GM23248 (cell line): ENCODE data around the gene ZNF665. TPM values are rescaled to one million over a fixed set of nuclear protein-coding genes. Genes with fewer than 3 reads are reported as not detected.
A peak's percentile ranks its signal among the peaks of the same experiment; 100 is the strongest.
"Not testable (repeated sequence)": the region's sequence is repeated elsewhere in the genome, so short reads cannot be mapped to it uniquely, and the experiment has no call there.

Source experiments
- DNase-seq: peaks from one replicate; pipeline ENCODE4 v3.0.0-alpha.2; 2015
- H2AFZ ChIP-seq: fragments of 200-600 bp; sonication (generic); 2 replicates; pipeline ENCODE4 v1.6.1; 2016; ENCODE audit warnings: antibody characterized with exemption
- H3F3A ChIP-seq: fragments of 200-600 bp; sonication (generic); 2 replicates; pipeline ENCODE4 v1.6.1; 2016; ENCODE audit warnings: mild to moderate bottlenecking, antibody characterized with exemption, mixed run types; ENCODE audit not compliant: insufficient read depth
- H3K27ac ChIP-seq: fragments of 200-600 bp; sonication (generic); 2 replicates; pipeline ENCODE4 v1.5.1; 2016; ENCODE audit warnings: mild to moderate bottlenecking
- H3K27me3 ChIP-seq: fragments of 200-600 bp; sonication (generic); replicated peaks from 2 replicates; pipeline ENCODE4 v1.6.1; 2016; ENCODE audit warnings: mild to moderate bottlenecking; ENCODE audit not compliant: insufficient read depth
- H3K36me3 ChIP-seq: fragments of 200-600 bp; sonication (generic); 2 replicates; pipeline ENCODE4 v1.6.1; 2016; ENCODE audit warnings: low read depth, mild to moderate bottlenecking
- H3K4me1 ChIP-seq: fragments of 200-600 bp; sonication (generic); 2 replicates; pipeline ENCODE4 v1.6.1; 2016; ENCODE audit warnings: mild to moderate bottlenecking; ENCODE audit not compliant: insufficient read depth
- H3K4me2 ChIP-seq: fragments of 200-600 bp; sonication (generic); one replicate; pipeline ENCODE4 v1.6.1; 2016; ENCODE audit warnings: mild to moderate bottlenecking; ENCODE audit not compliant: unreplicated experiment
- H3K4me3 ChIP-seq: fragments of 200-600 bp; sonication (generic); 2 replicates; pipeline ENCODE4 v1.5.1; 2016; ENCODE audit warnings: mild to moderate bottlenecking
- H3K79me2 ChIP-seq: fragments of 200-600 bp; sonication (generic); 2 replicates; pipeline ENCODE4 v1.6.1; 2016; ENCODE audit warnings: mild to moderate bottlenecking; ENCODE audit not compliant: insufficient read depth
- H3K9ac ChIP-seq: fragments of 200-600 bp; sonication (generic); 2 replicates; pipeline ENCODE4 v1.6.1; 2016; ENCODE audit warnings: mild to moderate bottlenecking
- H3K9me2 ChIP-seq: fragments of 200-600 bp; sonication (generic); 2 replicates; pipeline ENCODE4 v1.6.1; 2016; ENCODE audit warnings: mixed run types, mild to moderate bottlenecking, moderate library complexity; ENCODE audit not compliant: insufficient read depth
- H3K9me3 ChIP-seq: fragments of 200-600 bp; sonication (generic); one replicate; pipeline ENCODE4 v1.6.1; 2017; ENCODE audit warnings: low read depth
- H4K20me1 ChIP-seq: fragments of 200-600 bp; sonication (generic); 2 replicates; pipeline ENCODE4 v1.6.0; 2016; ENCODE audit not compliant: insufficient read depth
- EZH2 ChIP-seq: fragments of 200-600 bp; sonication (generic); IDR thresholded peaks from 2 replicates; pipeline ENCODE4 v1.6.1; 2018; ENCODE audit warnings: antibody characterized with exemption, mild to moderate bottlenecking; ENCODE audit not compliant: insufficient read depth, poor library complexity, severe bottlenecking
- EZH2phosphoT487 ChIP-seq: fragments of 200-600 bp; sonication (generic); IDR thresholded peaks from 2 replicates; pipeline ENCODE4 v1.6.1; 2018; ENCODE audit warnings: antibody characterized with exemption, moderate library complexity, mild to moderate bottlenecking, low read depth; ENCODE audit not compliant: insufficient read depth
- WGBS, 2 experiments: methylation state at CpG; one replicate each; pipeline ENCODE4 v1.1.6; 2015 to 2017; ENCODE audit warnings: low lambda C conversion rate in 2 of 2, low coverage in 1 of 2; ENCODE audit errors: missing lambda C conversion rate in 2 of 2; 5-methylcytosine and 5-hydroxymethylcytosine counted together
- in situ Hi-C: fragments of 300-500 bp; cut with MboI; formaldehyde crosslinking; loops from 2 replicates; pipeline ENCODE4 v1.15.0; 2020
- polyA plus RNA-seq: library from polyadenylated mRNA; unstranded; fragments of >200 nt; fragmentation: Nextera tagmentation; extraction: Ambion mirVana; gene quantifications from 2 replicates; pipeline ENCODE4 v1.2.1, GENCODE V29; 2016
- total RNA-seq: library from RNA; depleted of rRNA; stranded (reverse); fragments of >200 nt; shearing (Covaris generic); gene quantifications from 2 replicates; pipeline ENCODE4 v1.2.3, GENCODE V29; 2014

ZNF665 gene
- total and polyA plus RNA-seq, 2 experiments from 2014 or later, result 2.8 to 3.8 TPM

- peak; percentile 96 for DNase-seq
- TF ChIP-seq EZH2 (no peak), EZH2phosphoT487 (no peak)
- peak within 1 kb of the TSS; percentile 96 for H2AFZ ChIP-seq
- H3K79me2 ChIP-seq, result peaks cover 25% of the 10 kb centered on the region
- in situ Hi-C loops, result no loop called here
- H3F3A ChIP-seq, result peaks cover 4% of the 10 kb centered on the region; the same call in 1 of the 2 replicates
- H3K36me3 ChIP-seq, result no peaks in the 10 kb centered on the region
- H3K4me2 ChIP-seq, result peak within 1 kb of the TSS; percentile 88
- 1 to 3% methylated on average over 45 to 51 of the region's 51 CpGs for WGBS, 2 experiments
- H3K9me3 ChIP-seq, result no peaks in the 10 kb centered on the region
- no peaks in the 10 kb centered on the region for H3K27me3 ChIP-seq
- 0 out of 2 replicates have a peak, but pooled peaks cover 13% of the 10 kb centered on the region for H3K4me1 ChIP-seq
- peak within 1 kb of the TSS; percentile 82 for H3K4me3 ChIP-seq
- H3K9me2 ChIP-seq, result no peaks in the 10 kb centered on the region
- peak within 1 kb of the TSS; percentile 83 for H3K9ac ChIP-seq
- no peaks in the 10 kb centered on the region for H4K20me1 ChIP-seq
- peak within 1 kb of the TSS; percentile 31; the same call in 1 of the 2 replicates for H3K27ac ChIP-seq
Measured at GRCh38 chr19:53132141-53132991, 60.8 kb downstream of the ZNF665 start, which contains the start of gene ZNF415. Gene ZNF415, minus strand, starts transcription at chr19:53132910. Its CDS starts 10,234 bp downstream, at chr19:53122676.

GRCh38 chr19:53131727-53132126 is 61.4 kb downstream of the ZNF665 start:
- DNase-seq, result peak; percentile 16
- Histone ChIP-seq H3K27me3 (no peaks in the 10 kb centered on the region), H3K4me2 (peak overlapping the region; percentile 88), H2AFZ (peak overlapping the region; percentile 96), H3K9ac (peak overlapping the region; percentile 83), H3K4me1 (0 out of 2 replicates have a peak, but pooled peaks cover 13% of the 10 kb centered on the region), H3K79me2 (peaks cover 25% of the 10 kb centered on the region), H3K27ac (no peak overlapping the region), H3F3A (peaks cover 4% of the 10 kb centered on the region; the same call in 1 of the 2 replicates), H3K4me3 (peak overlapping the region; percentile 82), H3K36me3 (no peaks in the 10 kb centered on the region), H4K20me1 (no peaks in the 10 kb centered on the region), H3K9me3 (no peaks in the 10 kb centered on the region), H3K9me2 (no peaks in the 10 kb centered on the region)
- TF ChIP-seq EZH2phosphoT487 (no peak), EZH2 (no peak)
- WGBS, 2 experiments, result 10 to 13% methylated on average over 6 of the region's 6 CpGs
- in situ Hi-C loops, result no loop called here

- Histone ChIP-seq H3K4me1 (0 out of 2 replicates have a peak, but pooled peaks cover 13% of the 10 kb centered on the region), H3K27me3 (no peaks in the 10 kb centered on the region), H3K79me2 (peaks cover 25% of the 10 kb centered on the region), H4K20me1 (no peaks in the 10 kb centered on the region), H3K27ac (no peak overlapping the region), H3K36me3 (no peaks in the 10 kb centered on the region), H3K9ac (0 out of 2 replicates have a peak overlapping the region, but pooled peaks have one; percentile 83), H3K9me2 (no peaks in the 10 kb centered on the region), H3K4me2 (no peak overlapping the region), H3F3A (peaks cover 4% of the 10 kb centered on the region; the same call in 1 of the 2 replicates), H3K9me3 (no peaks in the 10 kb centered on the region), H3K4me3 (no peak overlapping the region), H2AFZ (no peak overlapping the region)
- no peak for TF ChIP-seq EZH2
- DNase-seq, result peak; percentile 35
- whole genome bisulfite sequencing, 2 experiments, result 80 to 83% methylated on average over 4 of the region's 4 CpGs
- in situ Hi-C loops, result no loop called here
Measured at GRCh38 chr19:53131085-53131590, 62.0 kb downstream of the ZNF665 start.

- 68% methylated on average over 7 of the region's 7 CpGs for WGBS, 2 experiments
- H3K4me2 ChIP-seq, result no peak overlapping the region
- no peaks in the 10 kb centered on the region for H3K27me3 ChIP-seq
- H2AFZ ChIP-seq, result no peak overlapping the region
- 0 out of 2 replicates have a peak, but pooled peaks cover 13% of the 10 kb centered on the region for H3K4me1 ChIP-seq
- no peaks in the 10 kb centered on the region for H4K20me1 ChIP-seq
- peaks cover 4% of the 10 kb centered on the region; the same call in 1 of the 2 replicates for H3F3A ChIP-seq
- no peaks in the 10 kb centered on the region for H3K9me2 ChIP-seq
- DNase-seq, result peak; percentile 13
- H3K36me3 ChIP-seq, result no peaks in the 10 kb centered on the region
- no peak for TF ChIP-seq EZH2
- no peak for TF ChIP-seq EZH2phosphoT487
- H3K4me3 ChIP-seq, result no peak overlapping the region
- H3K9ac ChIP-seq, result no peak overlapping the region
- H3K27ac ChIP-seq, result no peak overlapping the region
- in situ Hi-C loops, result no loop called here
- peaks cover 25% of the 10 kb centered on the region for H3K79me2 ChIP-seq
- H3K9me3 ChIP-seq, result no peaks in the 10 kb centered on the region
Measured at GRCh38 chr19:53130506-53130905, 62.7 kb downstream of the ZNF665 start.

GRCh38 chr19:53126733-53127526 is 66.2 kb downstream of the ZNF665 start:
- 78 to 82% methylated on average over 8 of the region's 15 CpGs for WGBS, 2 experiments
- H3K9me3 ChIP-seq, H3K9me2 ChIP-seq, in situ Hi-C loops, DNase-seq, H3K27ac ChIP-seq, H3K27me3 ChIP-seq, H3K4me2 ChIP-seq, H3K4me1 ChIP-seq, H2AFZ ChIP-seq, H3F3A ChIP-seq, H3K36me3 ChIP-seq, H3K4me3 ChIP-seq, H3K9ac ChIP-seq, H4K20me1 ChIP-seq: not testable (repeated sequence)
- H3K79me2 ChIP-seq, result peaks cover 19% of the 10 kb centered on the region
